ENCODE data around the gene NOM1.
A peak's percentile ranks its signal among the peaks of the same experiment; 100 is the strongest.

Gene NOM1

DNA sequence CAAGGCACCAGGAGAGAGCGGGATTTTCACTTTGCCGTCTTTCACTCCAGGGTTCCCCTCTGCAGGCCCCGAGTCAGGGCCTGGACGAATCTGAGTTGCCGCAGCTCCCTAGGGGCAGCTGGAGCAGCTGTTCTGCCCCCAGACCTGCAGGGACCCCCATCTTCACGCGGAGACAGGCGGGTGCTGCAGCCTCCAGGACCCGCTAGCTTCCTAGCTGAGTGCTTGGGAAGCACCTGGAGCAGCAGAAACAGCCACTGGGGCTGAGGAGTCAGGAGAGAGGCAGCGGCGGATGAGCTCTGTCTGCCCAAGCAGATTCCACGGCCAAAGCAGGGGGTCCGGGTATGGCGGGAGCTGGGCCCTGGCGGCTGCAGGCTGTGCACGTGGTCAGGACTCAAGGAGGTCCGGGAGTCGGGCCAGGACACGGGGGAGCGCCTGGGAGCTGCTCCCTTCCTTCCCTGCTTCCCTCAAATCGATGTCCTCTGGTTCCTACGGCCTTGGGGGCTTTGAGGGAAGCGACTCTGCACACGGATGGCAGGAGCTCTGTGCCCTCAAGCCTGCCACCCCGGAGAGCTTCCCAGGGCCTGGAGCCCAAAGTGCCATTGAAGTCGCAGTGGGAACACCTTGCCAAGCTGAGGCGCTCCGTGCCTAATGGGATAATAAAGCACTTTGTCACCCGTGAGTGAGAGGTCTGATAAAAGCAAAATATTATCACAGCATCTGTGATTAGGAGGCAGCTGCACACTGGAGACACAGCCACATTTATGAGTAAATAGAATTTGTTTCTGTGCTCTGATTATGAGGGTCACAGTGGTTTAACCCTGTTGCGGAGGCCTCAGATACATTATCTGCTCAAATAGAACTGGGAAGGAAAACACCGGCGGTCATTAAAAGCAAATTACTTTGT, 43.8 kb downstream of the NOM1 start:
- H3K9me3 ChIP-seq, result peaks cover 0 to 6% (median 0%) of the 10 kb centered on the region in 3 donors
- intact Hi-C loops (cut with DNase I; ENCODE audit: low total_unique reads), result no loop called here
- H3K36me3 ChIP-seq, result no peaks in the 10 kb centered on the region
- H3K4me3 ChIP-seq, result no peak overlapping the region
- H3K4me1 ChIP-seq, result no peaks in the 10 kb centered on the region
- no peak for DNase-seq
- H3K27ac ChIP-seq, result no peak overlapping the region
- H3K27me3 ChIP-seq, result peaks cover 0 to 67% of the 10 kb centered on the region in 2 donors
- TF ChIP-seq CTCF (IDR thresholded peaks at IDR 0.05), result no peak

- Histone ChIP-seq H3K27me3 (peaks cover 0 to 66% of the 10 kb centered on the region in 2 donors), H3K27ac (no peak overlapping the region), H3K4me1 (no peaks in the 10 kb centered on the region), H3K9me3 (peaks cover 0 to 6% (median 0%) of the 10 kb centered on the region in 3 donors), H3K36me3 (no peaks in the 10 kb centered on the region), H3K4me3 (no peak overlapping the region)
- TF ChIP-seq CTCF (IDR thresholded peaks at IDR 0.05), result no peak
- DNase-seq, result no peak
- intact Hi-C loops (cut with DNase I; ENCODE audit: low total_unique reads), result no loop called here
Observed at GRCh38 chr7:156993925-156994235, 44.4 kb downstream of the NOM1 start.

GRCh38 chr7:156994417-156994816, 44.9 kb downstream of the NOM1 start:
- no peak for DNase-seq
- intact Hi-C loops (cut with DNase I; ENCODE audit: low total_unique reads), result no loop called here

GRCh38 chr7:156998988-156999957, 49.8 kb downstream of the NOM1 start:
- peak overlapping the region; percentile 39 to 50 for H3K4me3 ChIP-seq
- peak in 1 of 2 donors; percentile 44 for DNase-seq
- no peak for TF ChIP-seq CTCF (IDR thresholded peaks at IDR 0.05)
- no peak overlapping the region for H3K27ac ChIP-seq
- peaks cover 3 to 84% of the 10 kb centered on the region in 2 donors for H3K27me3 ChIP-seq
- H3K36me3 ChIP-seq, result no peaks in the 10 kb centered on the region
- peaks cover 0 to 44% (median 37%) of the 10 kb centered on the region in 4 donors for H3K4me1 ChIP-seq
- intact Hi-C loops (cut with DNase I; ENCODE audit: low total_unique reads), result no loop called here
- H3K9me3 ChIP-seq, result peaks cover 0 to 6% (median 0%) of the 10 kb centered on the region in 3 donors

More at GRCh38 chr7:156994417-156994816, 44.9 kb downstream of the NOM1 start:
- Histone ChIP-seq H3K27me3 (peaks cover 0 to 71% of the 10 kb centered on the region in 2 donors), H3K4me3 (no peak overlapping the region), H3K4me1 (peaks cover 0 to 4% (median 2%) of the 10 kb centered on the region in 4 donors), H3K9me3 (peaks cover 0 to 6% (median 0%) of the 10 kb centered on the region in 3 donors), H3K36me3 (no peaks in the 10 kb centered on the region), H3K27ac (no peak overlapping the region)
- no peak for TF ChIP-seq CTCF (IDR thresholded peaks at IDR 0.05)

DNA sequence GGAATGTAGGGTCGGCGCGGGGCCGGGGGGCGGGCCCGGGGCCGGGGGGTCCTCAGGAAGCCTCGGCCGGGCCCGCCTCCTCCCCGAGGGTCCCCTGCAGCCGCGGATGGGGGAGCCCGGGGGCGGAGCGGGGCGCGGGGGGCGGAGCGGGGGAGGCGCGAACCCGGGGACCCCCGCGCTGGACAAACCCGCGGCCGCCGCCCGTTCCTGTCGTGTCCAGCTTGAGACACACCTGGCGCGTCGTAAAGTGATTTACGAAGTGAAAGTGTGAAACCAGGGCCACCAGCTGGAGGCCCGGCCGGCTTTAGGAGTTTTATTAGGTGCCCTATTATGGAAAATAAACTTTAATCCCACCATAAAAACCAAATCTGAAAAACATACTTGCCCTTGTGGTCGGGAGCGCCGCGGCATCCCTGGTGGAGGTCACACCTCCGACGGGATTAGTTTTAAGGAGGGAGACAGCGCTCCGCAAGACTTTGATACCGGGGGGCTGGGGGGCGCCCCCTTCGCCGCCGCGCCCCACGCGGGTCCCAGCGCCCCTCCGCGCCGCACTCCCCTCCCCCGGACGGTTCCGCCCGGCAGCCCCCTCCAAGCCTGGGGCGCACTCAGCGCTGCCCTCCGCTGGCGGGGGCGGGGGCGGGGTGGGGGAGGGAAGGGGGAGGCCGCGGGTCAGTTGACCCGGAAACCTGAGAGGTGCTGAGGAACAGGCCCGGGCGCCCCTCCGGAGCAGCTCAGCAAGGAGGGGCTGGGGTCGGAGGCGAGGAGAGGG, 50.6 kb downstream of the NOM1 start:
- DNase-seq, result peak in 1 of 2 donors; percentile 47

More for the DNA sequence above, 50.6 kb downstream of the NOM1 start:
- Histone ChIP-seq H3K27me3 (peaks cover 3 to 93% of the 10 kb centered on the region in 2 donors), H3K4me3 (peak overlapping the region; percentile 39 to 50), H3K27ac (no peak overlapping the region), H3K4me1 (peaks cover 0 to 50% (median 43%) of the 10 kb centered on the region in 4 donors), H3K9me3 (peaks cover 0 to 6% (median 0%) of the 10 kb centered on the region in 3 donors), H3K36me3 (no peaks in the 10 kb centered on the region)
- intact Hi-C loops (cut with DNase I; ENCODE audit: low total_unique reads), result no loop called here
- TF ChIP-seq CTCF (IDR thresholded peaks at IDR 0.05), result no peak

Measured in tibial artery (tissue), 4 donors.